H1 (cell line): ENCODE measurements around the gene TAF9B. TPM values are rescaled to one million over a fixed set of nuclear protein-coding genes. Genes with fewer than 3 reads are reported as not detected.
"Not testable (repeated sequence)": the region's sequence is repeated elsewhere in the genome, so short reads cannot be mapped to it uniquely, and the experiment has no call there.

ENCODE experiments used
- CTCF ChIA-PET: fragments of 300-600 bp; sonication (Branson Sonifier 250); formaldehyde crosslinking; loops from one replicate; lab custom pipeline; 2021; ENCODE audit not compliant: partially characterized antibody; lab: Charles Lee
- POLR2A ChIA-PET: fragments of 300-600 bp; sonication (Branson Sonifier 250); formaldehyde crosslinking; loops from one replicate; lab custom pipeline; 2021; ENCODE audit warnings: inconsistent platforms; ENCODE audit not compliant: partially characterized antibody; lab: Charles Lee
- DNase-seq, 2 experiments: peaks; one replicate each; pipeline versions ENCODE4 v3.0.0 to v3.0.0-alpha.2; 2010 to 2022; ENCODE audit warnings: low spot score in 2 of 2, low read depth in 1 of 2, mixed read lengths in 1 of 2
- FAIRE-seq: peaks from 2 replicates; lab custom pipeline; 2011; peaks lifted over from hg19 to GRCh38; lab: Jason Lieb, UNC
- H2AFZ ChIP-seq: 2 replicates; pipeline ENCODE4 v1.8.1; 2012; ENCODE audit warnings: low read length, inconsistent platforms
- H2AK5ac ChIP-seq: 2 replicates; pipeline ENCODE4 v1.6.1; 2013; ENCODE audit warnings: low read depth, low read length
- H2BK120ac ChIP-seq: replicated peaks from 2 replicates; pipeline ENCODE3; 2013; ENCODE audit warnings: low read depth, low read length, inconsistent platforms
- H2BK12ac ChIP-seq: 2 replicates; pipeline ENCODE4 v1.6.1; 2013; ENCODE audit warnings: low read depth, low read length
- H2BK15ac ChIP-seq: 2 replicates; pipeline ENCODE4 v1.6.1; 2013; ENCODE audit warnings: low read length
- H2BK20ac ChIP-seq: 2 replicates; pipeline ENCODE4 v1.6.1; 2013; ENCODE audit warnings: low read length
- H2BK5ac ChIP-seq: 2 replicates; pipeline ENCODE4 v1.6.1; 2013; ENCODE audit warnings: low read depth, low read length
- H3K14ac ChIP-seq: 2 replicates; pipeline ENCODE4 v1.6.1; 2013; ENCODE audit warnings: inconsistent platforms; ENCODE audit not compliant: insufficient read length
- H3K18ac ChIP-seq: 2 replicates; pipeline ENCODE4 v1.6.1; 2013; ENCODE audit warnings: low read length; ENCODE audit errors: extremely low read depth
- H3K23ac ChIP-seq: 2 replicates; pipeline ENCODE4 v1.6.1; 2013; ENCODE audit warnings: inconsistent platforms; ENCODE audit not compliant: insufficient read length
- H3K23me2 ChIP-seq: 2 replicates; pipeline ENCODE4 v1.6.1; 2013; ENCODE audit warnings: low read depth, low read length
- H3K27ac ChIP-seq: 2 replicates; pipeline ENCODE4 v1.6.1; 2011; ENCODE audit warnings: low read depth, low read length, inconsistent platforms
- H3K27me3 ChIP-seq, 4 experiments: replicated peaks in 1 of 4; 1 replicate in 1 of 4; 2 replicates in 3 of 4; pipeline versions ENCODE4 v1.6.1 to v1.8.1; 2011 to 2013; ENCODE audit warnings: low read length in 3 of 4, mild to moderate bottlenecking in 3 of 4, inconsistent platforms in 2 of 4, mixed read lengths in 2 of 4, moderate library complexity in 1 of 4; ENCODE audit not compliant: control insufficient read depth in 3 of 4, insufficient read depth in 3 of 4; ENCODE audit errors: extremely low read depth in 1 of 4
- H3K36me3 ChIP-seq, 4 experiments: 2 replicates each; pipeline versions ENCODE4 v1.6.1 to v1.8.1; 2011 to 2013; ENCODE audit warnings: mild to moderate bottlenecking in 4 of 4, low read length in 3 of 4, moderate library complexity in 2 of 4, control low read depth in 1 of 4, inconsistent platforms in 1 of 4; ENCODE audit not compliant: insufficient read depth in 4 of 4, control insufficient read depth in 2 of 4
- H3K4ac ChIP-seq: replicated peaks from 2 replicates; pipeline ENCODE3; 2013; ENCODE audit warnings: low read length, low read depth, mixed read lengths, inconsistent platforms; ENCODE audit not compliant: insufficient read length
- H3K4me1 ChIP-seq, 4 experiments: replicated peaks in 1 of 4; 1 replicate in 1 of 4; 2 replicates in 3 of 4; pipeline versions ENCODE4 v1.6.1 to v1.8.1; 2011 to 2013; ENCODE audit warnings: low read length in 3 of 4, inconsistent platforms in 2 of 4, mixed read lengths in 1 of 4; ENCODE audit not compliant: insufficient read depth in 4 of 4, control insufficient read depth in 3 of 4
- H3K4me2 ChIP-seq, 2 experiments: 2 replicates each; pipeline versions ENCODE4 v1.6.1 to v1.8.1; 2011 to 2013; ENCODE audit warnings: low read depth in 2 of 2, low read length in 2 of 2, control low read depth in 1 of 2, inconsistent platforms in 1 of 2, mild to moderate bottlenecking in 1 of 2; ENCODE audit not compliant: insufficient read depth in 1 of 2
- H3K4me3 ChIP-seq, 4 experiments: fragments of 200-600, 300-600 bp in 1 of 4; sonication (generic), shearing (Covaris generic), sonication (Bioruptor Twin) in 1 of 4; 2 replicates each; pipeline versions ENCODE4 v1.5.1 to v1.8.1; 2011 to 2016; ENCODE audit warnings: low read length in 4 of 4, low read depth in 3 of 4, control low read depth in 2 of 4, inconsistent platforms in 2 of 4, mild to moderate bottlenecking in 2 of 4, mixed read lengths in 1 of 4, moderate library complexity in 1 of 4; ENCODE audit not compliant: insufficient read depth in 2 of 4; ENCODE audit errors: extremely low read depth in 1 of 4
- H3K56ac ChIP-seq: replicated peaks from 2 replicates; pipeline ENCODE3; 2013; ENCODE audit warnings: low read depth, mild to moderate bottlenecking, mixed read lengths, low read length, inconsistent platforms; ENCODE audit not compliant: insufficient read length
- H3K79me1 ChIP-seq: 2 replicates; pipeline ENCODE4 v1.6.1; 2013; ENCODE audit warnings: low read depth, low read length, control low read depth
- H3K79me2 ChIP-seq, 2 experiments: 2 replicates each; pipeline versions ENCODE4 v1.6.1 to v1.8.1; 2012 to 2013; ENCODE audit warnings: low read length in 2 of 2, mild to moderate bottlenecking in 2 of 2, inconsistent platforms in 1 of 2; ENCODE audit not compliant: insufficient read depth in 2 of 2, control insufficient read depth in 1 of 2
- H3K9ac ChIP-seq, 4 experiments: replicated peaks in 1 of 4; 1 replicate in 1 of 4; 2 replicates in 3 of 4; pipeline versions ENCODE4 v1.6.1 to v1.8.1; 2011 to 2013; ENCODE audit warnings: low read depth in 3 of 4, low read length in 3 of 4, control low read depth in 2 of 4, mild to moderate bottlenecking in 2 of 4, moderate library complexity in 2 of 4, inconsistent platforms in 1 of 4; ENCODE audit errors: extremely low read depth in 1 of 4
- H3K9me3 ChIP-seq, 2 experiments: 2 replicates each; pipeline versions ENCODE4 v1.6.1 to v1.8.1; 2012 to 2013; ENCODE audit warnings: mild to moderate bottlenecking in 2 of 2, moderate library complexity in 2 of 2, control low read depth in 1 of 2, inconsistent platforms in 1 of 2, low read depth in 1 of 2, low read length in 1 of 2, mixed read lengths in 1 of 2; ENCODE audit not compliant: insufficient read depth in 2 of 2
- H4K20me1 ChIP-seq, 2 experiments: replicated peaks in 1 of 2; 2 replicates each; pipeline versions ENCODE3 to v1.8.1; 2011 to 2013; ENCODE audit warnings: inconsistent platforms in 2 of 2, low read length in 2 of 2, mild to moderate bottlenecking in 1 of 2; ENCODE audit not compliant: insufficient read depth in 2 of 2, control insufficient read depth in 1 of 2
- H4K5ac ChIP-seq: 2 replicates; pipeline ENCODE4 v1.6.1; 2013; ENCODE audit warnings: low read length, low read depth, mixed read lengths, inconsistent platforms; ENCODE audit not compliant: insufficient read length
- H4K8ac ChIP-seq: 2 replicates; pipeline ENCODE4 v1.8.0; 2013; ENCODE audit warnings: mild to moderate bottlenecking, moderate library complexity, low read length, inconsistent platforms; ENCODE audit not compliant: insufficient read depth; ENCODE audit errors: extremely low read depth
- H4K91ac ChIP-seq: replicated peaks from 2 replicates; pipeline ENCODE3; 2013; ENCODE audit warnings: low read length, mixed read lengths, inconsistent platforms; ENCODE audit not compliant: insufficient read length
- WGBS, 2 experiments: shearing (Covaris generic) in 1 of 2; methylation state at CpG; one replicate each; pipeline versions ENCODE4 v1.1.6 to v1.1.7; 2013 to 2015; ENCODE audit warnings: low lambda C conversion rate in 2 of 2, mixed read lengths in 2 of 2, inconsistent platforms in 1 of 2, low coverage in 1 of 2, missing lambda C conversion rate in 1 of 2; ENCODE audit not compliant: insufficient replicate concordance in 2 of 2, insufficient coverage in 1 of 2, insufficient read length in 1 of 2; ENCODE audit errors: extremely low coverage in 1 of 2, missing lambda C conversion rate in 1 of 2; 5-methylcytosine and 5-hydroxymethylcytosine counted together
- polyA plus RNA-seq, 7 experiments: library from polyadenylated mRNA; depleted of rRNA in 3 of 7; stranded (reverse) in 5 of 7; unstranded in 2 of 7; fragments of >200 nt in 5 of 7; fragments of 200-250 nt in 2 of 7; gene quantifications; 1 replicate in 5 of 7; 2 replicates in 1 of 7; 4 replicates in 1 of 7; pipeline versions ENCODE4 v1.2.1 to v1.2.3, GENCODE V29; 2011 to 2013; ENCODE audit warnings: missing spikeins in 2 of 7, mixed read lengths in 2 of 7
- total RNA-seq: library from RNA; stranded (reverse); fragmentation: NEBNext Ultra II Directional; extraction: Animal tissue kit (Norgen Biotek cat#: 25700); gene quantifications from 2 replicates; pipeline ENCODE4 v1.2.1, GENCODE V29; 2021

Gene TAF9B
- total and polyA plus RNA-seq, 2 of the 8 experiments (the other 6 are each of a cell fraction or from before 2014, with no cell fraction given), result 23.8 to 42.8 TPM

DNA sequence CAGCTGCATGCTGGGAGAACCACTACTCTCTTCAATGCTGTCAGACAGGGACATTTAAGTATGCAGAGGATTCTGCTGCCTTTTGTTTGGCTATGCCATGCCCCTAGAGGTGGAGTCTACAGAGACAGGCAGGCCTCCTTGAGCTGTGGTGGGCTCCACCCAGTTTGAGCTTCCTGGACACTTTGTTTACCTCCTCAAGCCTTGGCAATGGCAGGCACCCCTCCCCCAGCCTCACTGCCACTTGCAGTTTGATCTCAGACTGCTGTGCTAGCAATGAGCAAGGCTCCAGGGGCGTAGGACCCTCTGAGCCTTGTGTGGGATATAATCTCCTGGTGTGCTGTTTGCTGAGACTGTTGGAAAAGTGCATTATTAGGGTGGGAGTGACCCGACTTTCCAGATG is 17.9 kb upstream of the TAF9B start:
- H3K4me2 ChIP-seq, H2BK12ac ChIP-seq, H3K4me1 ChIP-seq, H4K20me1 ChIP-seq, H3K9ac ChIP-seq, H3K23me2 ChIP-seq, H4K5ac ChIP-seq, H3K79me1 ChIP-seq, H3K79me2 ChIP-seq, H3K9me3 ChIP-seq, POLR2A ChIA-PET, H4K8ac ChIP-seq, H2BK20ac ChIP-seq, CTCF ChIA-PET, H3K27ac ChIP-seq, DNase-seq, H2BK120ac ChIP-seq, H3K36me3 ChIP-seq, H3K4me3 ChIP-seq, FAIRE-seq, H2BK15ac ChIP-seq, H4K91ac ChIP-seq, H3K56ac ChIP-seq, H3K18ac ChIP-seq, H3K14ac ChIP-seq, H2BK5ac ChIP-seq, H3K23ac ChIP-seq, H2AFZ ChIP-seq, H2AK5ac ChIP-seq, H3K27me3 ChIP-seq, H3K4ac ChIP-seq: not testable (repeated sequence)
- 100% methylated on average over 1 of the region's 2 CpGs; no CpG with 5 or more reads in 1 of the 2 experiments for WGBS, 2 experiments

- H2AK5ac ChIP-seq, H4K91ac ChIP-seq: not testable (repeated sequence)
- WGBS, 2 experiments, result 96% methylated on average over 5 of the region's 5 CpGs; no CpG with 5 or more reads in 1 of the 2 experiments
Observed at GRCh38 chrX:78147002-78147540, 7.6 kb upstream of the TAF9B start.

More at GRCh38 chrX:78147002-78147540, 7.6 kb upstream of the TAF9B start:
- H2BK15ac ChIP-seq, H3K4ac ChIP-seq, H3K23ac ChIP-seq, H3K4me1 ChIP-seq, H3K9me3 ChIP-seq, H2BK120ac ChIP-seq, DNase-seq, H3K27ac ChIP-seq, FAIRE-seq, H3K27me3 ChIP-seq, H4K5ac ChIP-seq, H3K9ac ChIP-seq, POLR2A ChIA-PET, H2BK5ac ChIP-seq, H4K8ac ChIP-seq, H3K36me3 ChIP-seq, H3K4me2 ChIP-seq, H3K56ac ChIP-seq, H3K18ac ChIP-seq, H2AFZ ChIP-seq, H2BK20ac ChIP-seq, H2BK12ac ChIP-seq, H3K14ac ChIP-seq, H3K4me3 ChIP-seq, H4K20me1 ChIP-seq, H3K23me2 ChIP-seq, H3K79me2 ChIP-seq, H3K79me1 ChIP-seq, CTCF ChIA-PET: not testable (repeated sequence)
